CD4-positive, alpha-beta T cell treated with Interleukin-15 for 1 hour (primary cell): Measurements from ENCODE around the gene LYPD6.

Experiments used
- DNase-seq: peaks from one replicate; pipeline ENCODE4 v3.0.0-alpha.2; 2020

The LYPD6 gene

DNA sequence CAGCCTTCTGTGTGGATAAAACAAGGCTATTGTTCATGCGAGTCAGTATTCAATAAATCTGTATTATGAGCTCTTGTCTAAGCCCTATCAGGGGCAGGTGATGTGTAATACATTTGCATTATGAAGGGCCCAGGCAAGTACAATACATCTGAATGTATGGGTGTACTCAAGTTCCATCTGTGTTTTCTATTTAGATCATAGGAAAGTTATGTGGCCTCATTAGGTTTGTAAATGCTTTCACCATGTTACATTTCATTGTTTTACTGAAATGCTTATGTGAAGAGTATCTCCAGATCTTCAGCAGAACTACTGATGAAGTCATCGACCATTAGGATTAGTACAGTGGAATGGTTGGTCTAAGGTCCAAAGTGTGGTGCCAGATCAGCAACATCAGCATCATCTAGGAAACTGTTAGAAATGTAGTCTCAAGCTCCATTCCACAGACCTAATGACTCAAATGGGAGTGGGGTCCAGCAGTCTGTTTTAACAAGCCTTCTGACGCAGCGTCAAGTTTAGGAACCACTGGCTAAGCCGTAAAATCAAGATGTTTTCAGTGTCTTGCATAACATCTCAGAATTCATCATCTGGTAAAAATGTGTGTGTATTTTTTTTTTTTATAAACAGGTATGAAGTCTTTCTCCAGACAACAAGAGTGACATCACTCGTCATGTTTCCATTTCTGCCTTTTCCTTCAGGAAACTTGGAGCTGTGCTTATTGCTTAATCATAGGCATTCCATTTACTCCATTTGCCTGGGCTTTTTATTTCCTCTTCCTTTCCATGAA is 80.5 kb downstream of the LYPD6 start:
- no peak for DNase-seq

- DNase-seq: no peak
Measured at GRCh38 chr2:149413487-149413886, 83.1 kb downstream of the LYPD6 start.

DNA sequence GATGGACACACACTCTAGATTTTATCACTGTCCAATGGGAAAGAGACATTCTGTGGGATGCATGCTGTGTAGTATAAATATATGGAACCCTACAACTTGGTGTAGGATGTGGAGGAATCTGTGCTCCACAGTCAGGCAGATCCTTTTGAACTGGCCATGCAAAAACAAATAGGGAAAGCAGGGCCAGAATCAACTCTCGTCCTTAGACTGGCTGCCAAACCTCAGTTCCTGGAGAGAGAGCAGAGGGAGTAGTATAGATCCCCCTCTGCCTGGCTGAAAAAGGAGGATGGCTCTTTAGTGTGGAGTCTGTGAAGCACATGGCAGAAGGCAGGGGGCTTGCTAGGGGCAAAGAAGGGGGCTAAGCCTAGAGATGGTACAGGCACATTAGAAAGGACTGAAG is 84.7 kb downstream of the LYPD6 start:
- no peak for DNase-seq

DNA sequence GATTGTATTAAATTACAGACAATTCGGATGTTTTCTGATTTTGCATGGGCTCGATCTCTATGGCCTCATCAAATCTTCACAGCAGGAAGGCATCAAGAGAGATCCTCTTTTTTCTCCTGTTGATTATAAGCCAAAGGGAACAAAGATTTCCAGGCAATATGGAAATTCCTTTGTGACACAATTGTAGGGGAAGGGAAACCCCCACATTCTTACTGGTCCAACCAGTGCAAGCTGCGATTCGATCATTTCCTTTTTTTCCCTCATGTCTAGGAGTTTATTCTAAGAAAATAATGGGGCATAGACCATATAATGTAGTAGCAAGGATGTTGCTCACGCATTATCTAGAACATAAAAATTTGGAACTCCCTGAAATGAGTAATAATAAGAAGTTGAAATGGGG is 87.7 kb downstream of the LYPD6 start:
- DNase-seq: no peak

DNA sequence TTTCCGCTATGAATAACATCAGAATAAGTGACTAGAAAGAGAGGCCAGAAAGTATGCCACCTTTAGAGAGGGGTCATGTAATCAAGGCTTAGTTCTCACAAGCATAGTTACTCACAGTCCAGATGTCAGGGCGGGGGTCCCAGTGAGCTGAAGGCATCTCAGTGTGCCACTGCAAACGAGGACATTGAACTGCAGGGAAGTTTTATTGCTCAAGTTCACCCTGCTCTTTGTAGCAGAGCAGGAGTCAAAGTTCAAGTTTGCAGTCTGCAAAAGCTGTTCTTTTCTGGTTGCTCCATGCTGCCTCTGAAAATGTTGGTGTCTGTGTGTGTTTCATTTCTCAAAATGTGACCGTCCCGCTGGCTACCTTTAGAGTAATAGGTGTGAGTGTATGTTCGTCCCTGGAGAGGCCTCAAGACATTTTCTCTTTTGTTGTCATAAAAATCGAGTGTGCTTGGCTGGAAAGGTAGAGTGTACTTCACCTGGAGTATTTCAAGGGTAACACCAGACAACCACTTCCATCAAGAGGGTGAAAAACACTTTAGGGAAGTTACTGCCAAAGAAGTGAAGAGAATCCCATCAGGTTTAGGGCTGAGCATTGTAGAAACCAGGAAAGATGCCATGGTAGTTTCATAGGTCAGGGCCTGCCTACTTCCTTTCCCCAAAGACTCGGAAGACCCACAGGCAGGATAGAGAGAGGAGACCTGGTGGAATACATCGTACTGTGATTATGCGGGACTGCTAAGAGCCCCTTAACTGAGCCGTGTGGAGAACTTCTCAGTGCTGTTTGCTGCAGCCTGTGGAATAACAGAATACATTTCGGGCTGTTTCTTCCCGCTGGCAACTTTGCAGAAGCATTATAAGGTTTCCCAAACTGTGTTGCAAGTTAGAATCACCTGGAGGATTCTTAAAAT is 89.9 kb downstream of the LYPD6 start:
- DNase-seq: no peak

GRCh38 chr2:149421791-149422190 is 91.4 kb downstream of the LYPD6 start:
- DNase-seq: no peak

DNA sequence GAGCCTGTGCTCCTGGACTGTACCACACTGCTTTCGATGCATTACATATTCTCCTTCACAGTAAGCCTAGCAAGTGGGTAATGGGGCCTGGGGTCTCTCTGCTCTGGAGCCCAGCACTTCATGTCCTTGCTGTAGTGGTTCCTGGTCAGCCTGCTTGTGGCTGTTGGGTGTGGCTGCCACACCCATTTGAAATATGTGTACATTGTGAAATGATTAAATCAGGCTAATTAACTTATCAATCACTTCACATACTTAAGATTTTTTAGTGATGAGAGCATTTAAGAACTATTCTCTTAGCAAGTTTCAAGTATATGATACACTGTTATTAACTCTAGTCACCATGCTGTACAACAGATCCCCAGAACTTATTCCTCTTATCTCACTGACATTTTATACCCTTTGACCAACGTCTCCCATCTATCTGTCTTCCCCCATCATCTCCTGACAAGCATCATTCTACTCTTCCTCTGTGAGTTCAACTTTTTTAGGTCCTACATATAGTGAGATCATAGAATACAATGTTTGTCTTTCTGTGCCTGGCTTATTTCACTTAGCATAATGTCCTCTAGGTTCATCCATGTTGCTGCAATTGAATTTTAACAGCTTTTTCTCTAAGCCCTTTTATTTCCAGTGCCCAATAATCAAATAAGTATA is 92.1 kb downstream of the LYPD6 start:
- no peak for DNase-seq

DNA sequence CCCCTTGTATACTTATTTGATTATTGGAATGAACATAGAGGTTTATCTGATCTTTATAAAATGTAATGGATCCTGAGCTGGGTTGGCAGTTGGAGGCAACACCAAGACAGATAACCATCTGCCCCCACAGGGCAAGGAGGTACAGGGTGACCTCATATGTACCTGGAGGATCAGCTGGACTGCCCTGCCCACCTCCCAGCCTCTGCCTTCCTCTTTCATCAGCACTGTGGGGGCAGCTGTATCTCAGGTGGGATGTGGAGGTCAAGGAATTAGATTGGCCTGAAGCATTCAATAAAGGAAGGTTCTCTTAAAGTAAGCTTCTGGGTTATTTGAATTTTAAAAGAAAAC is 92.6 kb downstream of the LYPD6 start:
- DNase-seq: no peak

- DNase-seq: no peak
Measured at GRCh38 chr2:149423630-149424029, 93.2 kb downstream of the LYPD6 start.

DNA sequence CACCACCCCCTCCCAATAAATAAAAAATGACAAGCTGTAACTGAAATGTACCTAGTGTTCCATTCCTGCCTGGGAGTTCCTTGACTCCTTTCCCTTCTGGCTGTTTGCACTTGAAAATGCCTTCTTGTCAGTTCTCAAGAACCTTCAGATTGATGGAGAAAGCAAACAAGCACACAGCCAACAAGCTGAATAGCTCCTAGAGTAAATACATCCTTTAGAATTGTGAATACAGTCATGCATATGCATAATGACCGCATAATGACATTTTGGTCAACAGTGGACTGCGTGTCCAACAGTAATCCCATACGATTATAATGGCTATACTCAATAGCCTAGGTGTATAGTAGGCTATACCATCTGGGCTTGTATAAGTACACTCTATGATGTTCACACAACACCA is 97.0 kb downstream of the LYPD6 start:
- DNase-seq: no peak

DNA sequence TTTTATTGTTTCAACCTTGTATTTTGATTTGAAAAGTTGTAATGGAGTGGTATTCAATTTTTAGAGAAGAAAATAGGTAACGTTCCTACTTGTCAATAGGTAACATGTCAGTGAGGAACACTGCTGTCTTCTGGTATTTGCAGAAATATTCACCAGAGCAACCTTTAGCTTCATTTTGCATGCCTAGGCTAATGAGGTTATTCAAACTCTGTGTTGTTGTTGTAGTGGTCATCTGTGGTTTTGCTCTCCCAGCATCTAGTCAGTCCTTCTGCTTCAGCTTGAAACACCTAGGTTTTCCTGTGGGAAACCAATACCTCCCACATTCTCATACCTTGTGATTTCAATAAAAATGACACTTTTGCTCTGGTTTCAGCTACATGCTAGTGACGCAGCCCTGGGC is 98.4 kb downstream of the LYPD6 start:
- no peak for DNase-seq

- no peak for DNase-seq
Measured at GRCh38 chr2:149430743-149431736, 100.7 kb downstream of the LYPD6 start.

DNA sequence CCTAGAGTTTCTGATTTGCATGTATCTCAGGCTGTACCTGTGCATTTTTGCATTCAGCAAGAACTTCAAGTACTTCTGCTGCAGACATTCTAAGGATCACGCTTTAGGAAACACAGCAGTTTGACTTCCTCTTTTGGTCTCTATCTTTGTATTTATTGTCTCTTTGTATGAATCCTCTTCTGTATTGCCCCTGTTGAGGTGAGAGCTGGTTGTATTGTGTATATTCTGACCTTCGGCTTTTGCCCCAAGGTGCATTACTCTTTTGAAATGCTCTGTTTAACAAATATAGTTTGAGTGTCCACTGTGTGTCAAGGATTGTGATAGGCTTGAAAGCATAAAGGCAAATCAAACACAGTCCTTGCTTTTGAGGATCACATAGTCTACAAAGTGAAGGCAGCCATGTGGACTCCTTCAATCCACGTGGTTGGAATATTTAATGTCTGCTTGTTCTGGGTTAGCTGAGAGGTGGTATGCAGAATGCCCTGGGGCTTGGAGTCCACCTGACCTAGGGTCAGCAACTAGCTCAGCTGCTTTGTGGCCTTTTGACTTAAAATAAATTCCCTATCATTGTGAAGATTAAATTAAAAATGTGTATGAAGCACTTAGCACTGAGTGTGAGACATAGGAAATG is 108.1 kb downstream of the LYPD6 start:
- DNase-seq: no peak

DNA sequence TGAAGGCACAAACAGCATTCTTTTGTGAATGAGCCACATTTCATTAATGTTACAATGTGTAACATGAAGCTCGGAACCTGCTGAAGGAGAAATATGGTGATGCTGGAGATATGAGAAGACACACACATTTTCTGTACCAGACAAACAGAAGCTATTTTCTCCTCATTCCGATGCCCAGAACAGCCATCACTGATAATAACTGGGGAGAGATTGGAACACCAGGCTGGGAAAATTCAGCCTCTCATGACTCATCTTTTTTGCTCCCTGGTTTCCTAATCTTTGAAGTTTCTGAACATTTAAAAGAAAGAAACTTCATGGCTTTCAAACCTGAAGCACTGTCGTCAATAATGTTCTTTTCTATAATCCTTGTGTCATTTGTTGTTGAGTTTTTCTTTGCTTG is 110.9 kb downstream of the LYPD6 start:
- no peak for DNase-seq

- no peak for DNase-seq
Measured at GRCh38 chr2:149442346-149442745, 112.0 kb downstream of the LYPD6 start.

DNA sequence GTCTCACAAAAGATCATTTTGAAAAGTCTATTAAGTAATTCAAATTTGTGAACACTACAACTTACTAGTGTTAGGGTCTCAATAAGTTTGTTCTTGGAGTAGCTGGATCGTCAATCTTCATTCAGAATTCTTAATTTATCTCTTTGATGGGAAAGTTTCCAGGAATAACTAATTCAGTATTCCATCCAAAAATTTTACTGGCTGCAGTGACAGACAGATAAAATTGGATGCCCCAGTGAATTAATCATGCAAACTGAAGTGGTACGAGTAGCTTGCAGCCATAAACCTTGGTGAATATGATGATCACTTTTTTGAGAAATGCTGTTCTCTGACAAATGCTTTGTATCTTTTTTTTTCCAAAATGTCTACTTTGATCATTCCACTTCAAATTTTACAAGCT is 112.8 kb downstream of the LYPD6 start:
- DNase-seq: no peak

DNA sequence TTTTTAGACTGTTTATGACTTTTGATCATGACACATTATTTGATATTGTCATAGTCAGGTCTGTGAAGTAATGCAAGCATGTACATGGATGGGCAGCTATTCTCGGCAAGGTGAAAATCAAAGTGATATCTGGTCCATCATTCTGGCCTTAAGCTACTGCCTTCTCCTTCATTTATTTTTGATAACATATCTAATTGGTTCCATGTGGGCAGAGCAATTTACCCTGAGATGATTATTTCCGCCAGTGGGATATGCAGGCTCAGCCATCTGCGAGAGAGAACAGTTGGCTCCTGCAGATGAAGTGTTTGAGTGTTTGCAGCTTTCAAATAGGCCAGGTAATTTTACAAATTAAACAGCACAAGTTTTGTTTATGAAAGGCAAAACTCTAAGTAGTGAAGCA is 116.4 kb downstream of the LYPD6 start:
- no peak for DNase-seq

- DNase-seq: no peak
Measured at GRCh38 chr2:149448315-149448714, 117.9 kb downstream of the LYPD6 start.

GRCh38 chr2:149449017-149449416 is 118.6 kb downstream of the LYPD6 start:
- no peak for DNase-seq

DNA sequence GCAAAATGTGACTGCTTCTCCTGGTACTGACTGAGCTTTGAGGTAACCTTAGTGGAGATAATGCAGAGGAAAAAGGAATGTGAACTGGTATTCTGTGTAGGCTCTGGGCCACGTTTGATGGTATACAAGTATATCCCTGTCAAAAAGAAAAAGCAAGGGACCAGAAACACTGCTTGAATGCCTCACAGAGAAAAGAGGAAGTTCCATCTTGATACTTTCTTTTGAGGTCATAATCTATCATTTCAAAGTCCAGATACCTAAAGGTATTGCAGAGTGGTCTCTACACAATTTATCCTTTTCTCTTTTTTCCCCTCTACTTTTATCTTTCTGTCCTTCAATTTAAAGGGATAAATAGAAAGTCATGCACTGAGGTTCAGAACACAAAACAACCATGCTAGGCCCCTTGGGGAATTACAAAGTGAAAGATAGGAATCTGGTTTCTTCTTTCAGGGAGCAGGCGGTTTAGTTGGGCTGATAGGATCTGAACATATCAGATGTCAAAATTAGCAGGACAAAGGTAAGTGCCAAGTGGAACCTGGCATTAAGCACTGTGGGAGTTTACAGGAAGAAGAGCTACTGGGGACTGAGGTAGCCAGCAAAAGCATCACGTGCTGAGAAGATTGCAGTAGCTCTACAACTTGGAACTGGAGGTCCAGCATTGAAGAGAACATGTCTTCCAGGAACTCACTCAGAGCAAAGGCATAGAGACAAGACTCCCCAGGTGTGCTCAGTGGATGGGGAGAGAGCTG is 121.2 kb downstream of the LYPD6 start:
- DNase-seq: no peak

- no peak for DNase-seq
Measured at GRCh38 chr2:149456285-149456684, 125.9 kb downstream of the LYPD6 start.
